Cerebellar nuclear complex (tissue), 1 donor: Measurements from ENCODE around the gene SHISA4.

Experiments used
- DNase-seq, 2 experiments: peaks; one replicate each; lab custom pipeline; 2025; lab: John Stamatoyannopoulos, UW

Gene SHISA4

GRCh38 chr1:201881617-201882016 is 7.1 kb upstream of the SHISA4 start:
- DNase-seq: no peak

- DNase-seq: no peak
These were observed 6.0 kb upstream of the SHISA4 start for GRCh38 chr1:201882665-201883132.

DNA sequence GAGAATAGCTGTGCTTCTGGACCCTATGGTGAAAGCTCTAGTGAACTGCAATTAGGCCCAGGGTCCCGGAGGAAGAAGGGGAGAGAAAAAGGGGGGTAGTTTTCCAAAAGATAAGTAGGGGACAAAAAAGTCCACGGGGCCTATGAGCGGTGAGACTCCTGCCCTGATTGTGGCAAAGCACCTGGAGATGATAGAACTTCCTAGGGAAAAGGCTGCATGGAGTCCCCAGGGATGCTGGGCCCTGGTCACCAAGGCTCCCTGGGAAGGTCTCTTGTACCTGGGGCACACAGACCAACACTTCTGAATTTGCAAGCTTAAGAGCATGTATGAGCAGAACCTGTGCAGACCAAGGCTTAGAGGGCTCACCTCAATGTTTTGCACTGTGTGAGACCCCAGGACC is 5.4 kb upstream of the SHISA4 start:
- DNase-seq: no peak

- no peak for DNase-seq
These were observed 4.9 kb upstream of the SHISA4 start for GRCh38 chr1:201883786-201884185.

DNA sequence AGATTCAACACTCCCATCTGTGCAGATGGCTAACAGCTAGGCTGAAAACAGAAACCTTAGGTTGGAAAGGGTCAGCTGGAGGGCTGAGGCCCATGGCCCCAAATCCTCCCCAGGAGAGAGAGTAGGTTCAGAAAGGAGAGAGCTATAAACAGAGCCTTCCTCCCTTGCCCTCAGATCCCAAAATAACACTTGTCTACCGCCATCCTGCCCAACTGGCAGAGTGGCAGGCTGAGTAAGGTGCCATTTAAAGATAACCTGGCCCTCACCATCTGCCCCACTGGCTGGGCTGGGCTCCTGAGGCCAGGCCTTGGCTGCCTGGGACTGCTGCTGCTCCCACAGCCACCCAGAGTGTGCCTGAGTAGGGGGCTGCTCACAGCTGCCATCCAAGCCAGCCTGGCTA is 4.3 kb upstream of the SHISA4 start:
- DNase-seq: no peak

- no peak for DNase-seq
These were observed 3.1 kb upstream of the SHISA4 start for GRCh38 chr1:201885531-201886075.

DNA sequence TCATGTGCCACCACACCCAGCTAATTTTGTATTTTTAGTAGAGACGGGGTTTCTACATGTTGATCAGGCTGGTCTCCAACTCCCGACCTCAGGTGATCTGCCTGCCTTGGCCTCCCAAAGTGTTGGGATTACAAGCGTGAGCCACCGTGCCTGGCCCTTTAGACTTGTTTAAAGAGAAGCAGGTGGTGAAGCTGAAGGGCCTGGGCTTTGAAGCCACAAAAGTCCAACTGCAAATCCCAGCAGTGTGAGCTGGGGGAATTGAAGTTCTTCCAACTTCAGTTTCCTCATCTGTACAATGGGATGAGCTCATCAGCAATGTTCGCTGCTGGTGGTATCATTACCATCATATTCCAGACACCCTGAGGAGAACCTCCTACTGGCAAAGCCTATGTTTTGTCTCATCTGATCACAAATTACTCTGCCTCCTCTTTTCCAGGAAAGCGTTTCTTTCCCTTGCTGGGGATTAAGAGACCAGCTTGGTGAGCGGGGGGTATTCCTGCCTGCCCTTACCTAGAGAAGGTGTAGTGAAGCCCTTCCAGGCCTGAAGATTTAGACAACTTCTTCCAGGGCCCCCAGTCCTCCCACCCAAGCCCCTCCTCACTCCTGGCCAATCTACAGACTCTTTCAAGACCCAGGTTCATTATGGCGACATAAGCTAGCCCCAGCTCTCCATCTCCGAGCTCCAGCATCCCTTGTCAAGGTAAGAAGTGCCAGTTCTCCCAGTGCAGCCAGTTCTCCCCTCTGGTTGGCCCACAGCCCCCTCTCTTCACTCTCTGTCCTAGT is 2.4 kb upstream of the SHISA4 start:
- no peak for DNase-seq

- no peak for DNase-seq
These were observed 1.4 kb upstream of the SHISA4 start for GRCh38 chr1:201887116-201887866.

GRCh38 chr1:201889090-201889968 is 631 bp downstream of the SHISA4 start:
- DNase-seq: peak in 1 of 2 experiments; percentile 7

- no peak for DNase-seq
These were observed 1.5 kb downstream of the SHISA4 start for GRCh38 chr1:201890223-201890622.

GRCh38 chr1:201890806-201891450 is 2.2 kb downstream of the SHISA4 start:
- no peak for DNase-seq

GRCh38 chr1:201891451-201892045 is 2.9 kb downstream of the SHISA4 start:
- no peak for DNase-seq

DNA sequence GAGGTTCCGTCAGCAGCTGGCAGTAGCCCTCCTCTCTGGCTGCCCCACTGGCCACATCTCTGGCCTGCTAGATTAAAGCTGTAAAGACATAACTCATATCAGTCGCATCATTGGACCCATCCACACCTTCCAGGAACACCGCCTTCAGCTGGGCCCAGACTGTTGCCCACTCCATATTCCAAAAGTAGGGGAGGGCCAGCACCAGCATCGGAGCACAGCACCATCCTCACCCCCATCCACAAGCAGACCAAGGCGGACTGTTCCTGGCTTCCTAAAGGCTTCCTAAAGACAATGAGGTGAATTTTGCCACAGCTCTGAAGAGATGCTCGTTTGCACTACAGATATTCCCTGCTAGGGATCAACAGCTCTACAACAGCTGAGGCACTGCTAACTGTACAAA is 3.5 kb downstream of the SHISA4 start:
- no peak for DNase-seq

GRCh38 chr1:201893431-201893830 is 4.7 kb downstream of the SHISA4 start:
- no peak for DNase-seq

DNA sequence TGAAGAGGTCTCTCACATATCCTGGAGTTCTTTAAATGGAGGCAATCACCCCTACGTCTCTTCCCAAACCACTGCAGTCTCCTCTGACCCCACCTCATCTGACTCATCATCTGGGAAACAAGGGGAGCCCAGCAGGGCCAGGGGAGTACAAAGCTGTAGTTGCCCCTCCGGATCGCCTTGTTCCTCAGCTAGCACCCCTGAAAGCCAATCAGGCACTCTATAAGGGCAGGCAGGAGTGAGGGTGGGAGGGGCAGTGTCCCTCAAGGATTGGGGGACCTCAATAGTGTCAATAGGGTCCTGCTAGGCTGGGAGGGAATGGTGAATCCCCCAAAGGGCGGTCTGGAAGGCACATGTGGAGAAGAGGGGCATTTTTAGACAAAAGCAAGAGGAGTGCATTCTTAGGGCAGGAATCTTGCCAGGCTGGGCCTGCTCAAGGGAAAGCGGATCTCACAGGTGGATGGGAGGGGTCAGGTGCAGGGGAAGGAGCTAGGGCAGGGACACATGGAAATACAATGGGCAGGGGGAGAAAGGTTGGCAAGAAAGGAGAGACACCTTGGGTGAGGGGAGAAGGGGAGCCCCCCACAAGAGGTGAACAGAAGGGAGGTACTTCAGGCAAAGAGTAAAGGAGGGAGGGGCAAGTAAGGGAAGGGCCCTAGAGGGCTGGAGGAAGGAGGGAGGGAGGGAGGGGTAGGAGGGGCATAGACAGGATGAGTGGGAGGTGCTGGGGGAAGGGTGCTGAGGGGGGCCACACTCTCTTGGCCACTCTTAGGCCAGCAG is 5.8 kb downstream of the SHISA4 start:
- DNase-seq: no peak

DNA sequence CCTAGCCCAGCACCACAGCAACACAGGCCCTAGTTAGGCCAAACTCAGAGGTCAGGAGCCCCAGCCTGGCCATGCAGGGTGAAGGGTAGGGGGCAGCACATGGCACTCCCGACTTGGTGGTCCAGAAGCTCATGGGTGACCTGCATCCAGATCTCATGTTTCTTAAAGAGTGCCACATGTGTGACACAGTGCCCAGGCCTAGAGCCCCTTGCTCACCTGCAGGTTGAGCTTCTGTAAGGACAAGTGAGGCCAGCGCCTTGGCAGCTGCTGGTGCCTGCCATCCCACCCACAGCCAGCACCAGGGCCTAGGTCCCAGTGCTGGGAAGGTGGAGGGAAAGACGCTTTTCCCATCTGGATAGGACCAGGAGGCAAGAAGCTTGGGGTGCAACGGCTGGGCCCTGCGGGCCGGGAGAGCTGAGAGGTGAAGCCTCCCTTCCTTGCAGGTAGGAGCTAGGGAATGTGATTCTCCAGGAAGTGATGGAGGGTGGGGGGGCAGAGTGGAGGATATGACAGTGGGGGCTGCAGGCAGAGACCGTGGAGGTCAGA is 6.5 kb downstream of the SHISA4 start:
- DNase-seq: no peak

GRCh38 chr1:201895913-201896807 is 7.5 kb downstream of the SHISA4 start:
- peak in 1 of 2 experiments; percentile 17 for DNase-seq

DNA sequence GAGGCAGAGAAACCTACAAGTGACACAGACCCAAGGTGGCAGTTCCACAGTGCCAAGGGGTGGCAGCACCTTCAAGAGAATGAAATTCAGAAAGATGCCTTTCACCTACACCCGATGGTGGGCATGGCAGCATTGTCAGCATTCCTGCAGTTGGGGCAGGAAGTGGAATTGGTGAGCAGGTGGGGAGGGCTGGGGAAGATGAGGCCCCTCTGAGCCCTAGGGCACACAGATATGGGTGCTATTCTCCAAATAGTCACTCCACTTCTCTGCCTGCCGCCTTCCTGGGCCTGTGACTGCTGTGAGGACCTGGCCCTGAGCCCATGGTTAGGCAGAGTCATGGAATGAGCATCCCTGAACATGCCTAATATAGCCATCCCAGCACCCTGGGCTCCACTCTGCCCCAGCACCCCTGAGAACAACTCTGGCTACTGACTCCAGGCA is 8.3 kb downstream of the SHISA4 start:
- DNase-seq: no peak
